NOMO-1 treated with DMSO at 0.1 percent for 48 hours (cell line): ENCODE measurements around the gene FAAP20.
"Not testable (repeated sequence)": the region's sequence is repeated elsewhere in the genome, so short reads cannot be mapped to it uniquely, and the experiment has no call there.

Experiments used
- DNase-seq: peaks from one replicate; lab custom pipeline; 2025; ENCODE audit not compliant: unreplicated experiment; lab: John Stamatoyannopoulos, UW

Gene FAAP20

GRCh38 chr1:2163205-2163604 is 31.4 kb downstream of the FAAP20 start:
- DNase-seq, result no peak

- DNase-seq, result no peak
Observed at GRCh38 chr1:2160451-2161300, 33.9 kb downstream of the FAAP20 start.

DNA sequence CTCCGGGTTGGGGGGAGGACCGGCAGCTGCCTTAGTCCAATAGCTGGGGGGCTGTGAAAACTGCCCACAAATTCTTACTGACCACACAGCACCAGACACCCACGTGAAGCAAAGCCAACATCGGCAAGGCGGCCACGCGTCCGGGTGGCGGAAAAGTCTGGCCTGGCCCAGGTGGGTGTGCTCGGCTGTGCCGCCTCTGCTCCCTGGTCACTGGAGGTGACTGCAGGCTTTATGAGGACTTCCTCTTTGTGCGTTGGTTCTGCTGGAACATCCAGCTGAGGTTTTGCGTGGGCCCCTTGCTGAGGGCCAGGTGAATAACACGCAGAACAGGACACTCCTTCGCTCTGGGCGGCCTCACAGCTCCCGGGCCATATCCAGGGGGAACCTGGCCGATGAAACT is 35.4 kb downstream of the FAAP20 start:
- DNase-seq, result peak; percentile 13

DNA sequence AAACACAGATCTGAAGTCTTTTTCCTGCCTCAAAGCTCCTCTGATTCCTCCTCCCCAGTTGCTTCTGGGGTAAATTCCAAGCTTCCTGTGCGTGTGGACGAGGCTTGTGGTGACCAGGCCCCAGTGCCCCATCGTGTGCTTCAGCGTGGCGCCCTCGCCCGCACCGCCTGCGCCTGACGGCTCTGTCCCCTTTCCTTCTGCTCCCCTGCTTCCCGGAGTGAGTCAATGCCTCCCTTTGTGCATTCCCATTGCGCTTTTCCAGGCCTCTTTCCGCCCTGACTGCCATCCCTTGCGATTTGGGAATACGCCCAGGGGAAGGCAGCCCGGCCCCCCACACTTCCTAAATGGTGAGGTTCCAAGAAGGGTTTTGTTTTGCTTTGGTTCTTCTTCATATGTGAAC is 36.3 kb downstream of the FAAP20 start:
- DNase-seq, result no peak

DNA sequence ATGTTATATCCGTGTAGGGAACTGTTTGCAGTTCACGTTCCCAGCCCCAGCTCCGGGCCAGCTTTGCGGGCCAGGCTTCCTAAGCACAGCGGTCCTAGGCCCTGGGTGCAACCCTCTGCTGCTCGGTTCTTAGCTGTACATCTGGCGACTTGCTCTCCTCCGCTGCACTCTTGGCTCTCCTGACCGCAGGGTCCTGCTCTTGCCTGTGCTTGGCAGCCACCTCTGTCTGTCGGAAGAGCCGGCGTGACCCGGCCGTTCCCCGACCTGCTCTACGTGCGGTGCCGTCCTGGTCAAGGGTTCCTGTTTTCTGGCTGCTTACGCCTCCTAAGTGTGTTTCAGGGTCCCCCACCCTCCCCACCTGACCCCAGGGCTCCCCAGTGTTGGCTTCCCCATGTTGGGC is 36.7 kb downstream of the FAAP20 start:
- DNase-seq, result no peak

- no peak for DNase-seq
Observed at GRCh38 chr1:2156866-2157265, 37.7 kb downstream of the FAAP20 start.

DNA sequence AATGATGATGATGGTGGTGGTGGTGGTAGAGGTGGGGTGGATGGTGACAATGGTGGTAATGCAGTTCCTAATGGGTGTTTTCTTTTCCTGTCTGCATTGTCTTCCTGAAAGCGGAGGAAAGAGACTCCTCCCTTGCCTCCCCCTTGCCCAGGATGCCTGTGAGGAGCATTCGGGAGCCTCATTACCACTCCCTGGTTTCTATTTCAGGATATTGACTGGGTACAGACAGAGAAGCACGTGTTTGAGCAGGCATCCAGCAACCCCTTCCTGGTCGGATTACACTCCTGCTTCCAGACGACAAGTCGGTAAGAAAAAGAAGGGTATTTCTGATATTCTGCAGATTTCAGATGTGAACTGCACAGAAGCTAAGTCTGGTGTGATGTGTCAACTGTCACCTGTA is 38.8 kb downstream of the FAAP20 start:
- no peak for DNase-seq

GRCh38 chr1:2155147-2155598 is 39.4 kb downstream of the FAAP20 start:
- DNase-seq, result no peak

- no peak for DNase-seq
Observed at GRCh38 chr1:2154022-2154421, 40.5 kb downstream of the FAAP20 start.

DNA sequence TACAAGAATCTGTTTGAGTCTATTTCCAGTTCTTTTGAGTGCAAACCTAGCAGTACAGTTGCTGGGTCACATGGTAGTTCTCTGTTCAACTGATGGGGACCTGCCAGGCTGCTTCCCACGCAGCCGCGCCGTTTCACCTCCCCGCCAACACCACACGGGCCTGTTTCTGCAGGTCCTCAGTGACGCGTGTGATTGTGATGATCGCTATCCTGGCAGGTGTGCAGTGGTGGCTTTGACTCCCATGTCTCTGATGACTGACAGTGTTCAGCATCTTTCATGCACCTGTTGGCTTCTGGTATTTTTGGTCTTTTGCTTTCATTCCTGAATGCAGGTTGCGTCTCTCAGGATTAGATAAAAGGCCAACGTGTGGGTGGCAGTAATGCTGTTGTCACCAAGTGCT is 41.6 kb downstream of the FAAP20 start:
- no peak for DNase-seq

DNA sequence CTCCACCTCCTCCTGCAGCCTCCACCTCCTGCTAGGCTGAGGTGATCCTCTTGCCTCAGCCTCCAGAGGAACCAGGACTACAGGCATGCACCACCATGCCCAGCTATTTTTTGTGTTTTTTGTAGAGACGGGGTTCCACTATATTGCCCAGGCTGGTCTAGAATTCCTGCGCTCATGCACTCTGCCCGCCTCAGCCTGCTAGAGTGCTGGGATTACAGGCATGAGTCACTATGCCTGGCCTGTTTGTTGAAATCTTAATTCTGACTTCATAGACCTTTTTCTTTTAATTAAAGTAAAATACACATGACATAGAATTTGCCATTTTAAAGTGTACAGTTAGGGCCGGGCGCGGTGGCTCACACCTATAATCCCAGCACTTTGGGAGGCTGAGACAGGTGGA is 42.7 kb downstream of the FAAP20 start:
- no peak for DNase-seq

GRCh38 chr1:2151252-2151651 is 43.3 kb downstream of the FAAP20 start:
- peak; percentile 98 for DNase-seq

DNA sequence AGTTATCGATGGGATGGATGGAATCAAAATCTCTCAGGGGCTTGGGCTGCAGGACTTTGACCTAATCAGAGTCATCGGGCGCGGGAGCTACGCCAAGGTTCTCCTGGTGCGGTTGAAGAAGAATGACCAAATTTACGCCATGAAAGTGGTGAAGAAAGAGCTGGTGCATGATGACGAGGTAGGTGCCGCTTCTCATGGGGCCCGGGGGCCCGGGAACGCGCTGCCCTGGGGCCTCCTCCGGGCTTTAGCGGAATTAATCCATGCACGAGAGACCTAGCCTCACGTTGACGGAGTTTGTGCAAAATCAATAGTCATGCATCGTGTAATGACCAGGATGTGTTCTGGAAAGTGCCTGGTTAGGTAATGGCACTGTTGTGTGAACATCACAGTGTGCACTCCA is 43.8 kb downstream of the FAAP20 start:
- peak; percentile 78 for DNase-seq

DNA sequence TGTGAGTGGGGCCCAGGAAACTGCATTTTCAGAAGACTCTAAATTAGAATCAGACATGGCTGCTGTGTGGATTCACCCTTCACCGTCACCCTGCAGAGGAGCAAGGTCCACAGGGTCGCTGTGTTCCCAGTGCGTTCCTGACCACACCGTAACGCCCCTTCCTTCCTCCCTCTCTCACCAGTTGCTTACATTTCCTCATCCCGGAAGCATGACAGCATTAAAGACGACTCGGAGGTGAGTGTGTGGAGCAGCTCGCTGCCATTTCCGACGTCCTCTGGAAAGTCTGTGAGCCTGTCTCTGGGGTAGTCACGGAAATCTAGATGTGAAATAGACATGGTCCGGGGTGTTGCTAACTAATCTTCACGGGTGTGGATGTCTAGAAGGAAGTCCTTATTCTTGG is 45.9 kb downstream of the FAAP20 start:
- peak; percentile 93 for DNase-seq

- not testable (repeated sequence) for DNase-seq
Observed at GRCh38 chr1:2147869-2148268, 46.7 kb downstream of the FAAP20 start.

DNA sequence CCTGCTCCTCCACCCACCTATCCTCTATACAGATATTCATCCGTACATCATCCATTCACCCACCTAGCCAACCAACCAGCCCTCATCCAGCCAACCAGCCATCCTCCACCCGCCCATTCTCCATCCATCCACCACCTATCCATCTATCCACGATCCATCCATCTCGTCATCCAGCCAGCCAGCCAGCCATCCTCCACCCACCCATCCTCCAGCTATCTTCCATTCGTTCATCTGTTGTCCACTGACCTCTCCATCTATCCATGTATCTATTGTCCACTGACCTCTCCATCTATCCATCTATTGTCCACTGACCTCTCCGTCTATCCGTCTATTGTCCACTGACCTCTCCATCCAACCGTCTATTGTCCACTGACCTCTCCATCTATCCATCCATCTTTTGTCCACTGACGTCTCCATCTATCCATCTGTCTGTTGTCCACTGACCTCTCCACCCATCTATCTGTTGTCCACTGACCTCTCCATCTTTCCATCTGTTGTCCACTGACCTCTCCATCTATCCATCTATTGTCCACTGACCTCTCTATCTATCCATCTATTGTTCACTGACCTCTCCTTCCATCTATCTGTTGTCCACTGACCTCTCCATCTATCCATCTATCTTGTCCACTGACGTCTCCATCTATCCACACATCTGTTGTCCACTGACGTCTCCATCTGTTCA is 47.6 kb downstream of the FAAP20 start:
- no peak for DNase-seq

- no peak for DNase-seq
Observed at GRCh38 chr1:2145946-2146835, 48.4 kb downstream of the FAAP20 start.

- no peak for DNase-seq
Observed at GRCh38 chr1:2144501-2145090, 50.0 kb downstream of the FAAP20 start.

GRCh38 chr1:2143814-2144500 is 50.6 kb downstream of the FAAP20 start:
- no peak for DNase-seq

GRCh38 chr1:2141025-2141424 is 53.5 kb downstream of the FAAP20 start:
- DNase-seq, result no peak
